ENCODE data around the gene GATA6.

GATA6 gene

DNA sequence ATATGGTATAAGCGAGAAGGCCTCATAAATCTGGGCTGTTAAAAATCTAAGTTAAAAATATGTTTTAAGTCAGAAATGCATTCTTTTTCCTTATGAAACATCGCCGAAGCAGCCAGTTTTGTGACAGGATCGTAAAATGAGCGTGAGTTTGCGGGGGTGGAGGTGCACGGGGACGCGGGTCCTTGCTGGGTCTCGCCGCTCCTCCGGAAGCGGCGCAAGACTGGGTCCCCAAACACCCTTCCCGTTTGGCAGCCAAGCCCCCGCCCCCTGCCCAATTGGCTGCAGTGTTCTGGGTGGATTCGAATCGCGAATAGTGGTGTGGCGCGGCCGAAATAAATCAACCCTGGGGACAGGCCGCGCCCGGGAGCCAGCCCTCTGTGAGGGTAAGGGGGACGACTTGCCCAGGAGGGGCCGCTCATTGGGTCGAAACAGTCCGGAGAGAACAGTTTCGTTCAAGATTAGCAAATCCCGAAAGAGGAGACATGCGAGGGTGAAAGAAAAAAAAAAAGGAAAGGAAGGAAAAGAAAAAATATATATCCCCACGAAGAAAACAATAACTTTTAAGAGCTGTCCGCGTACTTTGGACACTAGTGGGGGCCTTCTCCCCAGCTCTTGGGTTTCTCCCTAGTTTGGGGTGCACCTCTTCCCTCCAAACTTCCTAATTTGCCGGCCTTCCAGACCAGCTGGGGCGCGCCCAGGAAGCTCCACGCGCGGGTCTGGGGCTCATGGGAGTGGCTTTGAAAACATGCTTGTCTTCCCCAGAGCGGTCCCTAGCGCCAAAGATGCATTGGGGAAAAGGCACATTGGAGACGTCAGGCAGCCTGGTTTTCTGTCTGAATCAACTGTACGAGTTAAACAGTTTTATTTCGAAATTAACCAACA, 3.1 kb upstream of the GATA6 start:
- no peak for DNase-seq

GRCh38 chr18:22167091-22167470, 2.3 kb upstream of the GATA6 start:
- no peak for DNase-seq

GRCh38 chr18:22167471-22168241, 1.7 kb upstream of the GATA6 start:
- DNase-seq, result no peak

GRCh38 chr18:22168360-22168921, 948 bp upstream of the GATA6 start:
- no peak for DNase-seq

- DNase-seq, result no peak
Observed at GRCh38 chr18:22169889-22170420, 566 bp downstream of the GATA6 start.

DNA sequence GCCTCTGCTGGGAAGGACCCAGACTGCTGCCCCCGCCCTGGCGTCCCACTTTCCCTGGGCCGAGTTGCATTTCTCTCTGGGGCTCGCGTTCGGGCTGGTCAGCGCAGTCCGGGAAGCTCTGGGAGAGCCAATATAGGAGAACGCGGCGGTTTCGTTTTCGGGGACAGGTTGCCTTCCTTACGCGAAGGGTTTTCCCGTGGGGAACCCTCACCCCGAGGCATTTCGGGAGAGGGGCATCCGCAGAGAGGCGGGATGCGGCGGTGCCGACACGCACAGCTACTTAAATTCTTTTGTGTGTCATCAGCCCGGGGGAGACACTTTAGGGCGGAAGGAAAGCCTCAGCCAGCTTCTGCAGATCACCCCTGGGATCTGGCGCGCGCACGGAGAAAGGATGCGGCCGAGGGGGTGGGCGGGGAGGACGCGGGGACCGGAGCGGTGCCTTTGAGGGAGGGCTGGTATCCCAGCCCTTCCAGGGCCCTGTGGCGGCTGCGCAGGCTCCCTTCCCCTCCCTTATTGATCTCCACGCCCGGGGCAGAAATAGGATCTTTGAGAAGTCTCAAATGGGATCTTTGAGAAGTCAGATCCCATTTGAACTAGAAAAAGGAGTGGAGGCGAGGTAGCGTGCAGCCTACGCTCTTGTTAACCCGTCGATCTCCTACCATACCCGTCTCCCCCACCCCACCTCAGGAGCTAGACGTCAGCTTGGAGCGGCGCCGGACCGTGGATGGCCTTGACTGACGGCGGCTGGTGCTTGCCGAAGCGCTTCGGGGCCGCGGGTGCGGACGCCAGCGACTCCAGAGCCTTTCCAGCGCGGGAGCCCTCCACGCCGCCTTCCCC, 1.2 kb downstream of the GATA6 start:
- DNase-seq, result no peak

- DNase-seq, result no peak
Observed at GRCh38 chr18:22171258-22172119, 2.1 kb downstream of the GATA6 start.

- no peak for DNase-seq
Observed at GRCh38 chr18:22172120-22172582, 2.8 kb downstream of the GATA6 start.

- no peak for DNase-seq
Observed at GRCh38 chr18:22172594-22173049, 3.2 kb downstream of the GATA6 start.

DNA sequence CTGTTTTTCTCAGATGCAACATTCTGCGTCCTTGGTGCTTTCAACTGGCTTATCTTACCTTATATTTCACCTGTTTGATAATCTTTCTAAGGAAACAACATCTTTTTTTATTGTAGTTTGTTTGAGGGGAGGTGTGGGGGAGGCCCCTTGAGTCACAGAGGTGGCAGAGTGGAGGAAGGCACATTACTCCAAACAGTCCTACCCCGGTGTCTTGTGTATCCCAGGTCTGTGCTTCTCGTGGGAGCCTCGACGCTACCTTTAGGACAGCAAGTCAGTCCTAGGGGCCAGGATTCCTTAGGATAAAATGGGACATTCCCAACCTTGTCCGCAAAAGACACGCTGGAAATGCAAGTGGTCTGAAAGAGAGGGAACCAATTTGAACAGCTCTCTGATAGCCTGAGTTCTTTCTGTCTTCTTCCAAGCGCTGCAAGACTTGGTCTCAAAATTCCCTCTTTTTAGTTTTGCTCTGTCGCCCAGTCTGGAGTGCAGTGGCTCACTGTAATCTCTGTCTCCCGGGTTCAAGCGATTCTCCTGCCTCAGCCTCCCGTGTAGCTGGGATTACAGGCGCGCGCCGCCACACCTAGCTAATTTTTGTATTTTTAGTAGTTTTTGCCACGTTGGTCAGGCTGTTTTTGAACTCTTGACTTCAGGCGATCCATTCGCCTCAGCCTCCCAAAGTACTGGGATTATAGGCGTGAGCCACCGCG, 4.0 kb downstream of the GATA6 start:
- DNase-seq, result no peak

- DNase-seq, result no peak
Observed at GRCh38 chr18:22173928-22174301, 4.5 kb downstream of the GATA6 start.

DNA sequence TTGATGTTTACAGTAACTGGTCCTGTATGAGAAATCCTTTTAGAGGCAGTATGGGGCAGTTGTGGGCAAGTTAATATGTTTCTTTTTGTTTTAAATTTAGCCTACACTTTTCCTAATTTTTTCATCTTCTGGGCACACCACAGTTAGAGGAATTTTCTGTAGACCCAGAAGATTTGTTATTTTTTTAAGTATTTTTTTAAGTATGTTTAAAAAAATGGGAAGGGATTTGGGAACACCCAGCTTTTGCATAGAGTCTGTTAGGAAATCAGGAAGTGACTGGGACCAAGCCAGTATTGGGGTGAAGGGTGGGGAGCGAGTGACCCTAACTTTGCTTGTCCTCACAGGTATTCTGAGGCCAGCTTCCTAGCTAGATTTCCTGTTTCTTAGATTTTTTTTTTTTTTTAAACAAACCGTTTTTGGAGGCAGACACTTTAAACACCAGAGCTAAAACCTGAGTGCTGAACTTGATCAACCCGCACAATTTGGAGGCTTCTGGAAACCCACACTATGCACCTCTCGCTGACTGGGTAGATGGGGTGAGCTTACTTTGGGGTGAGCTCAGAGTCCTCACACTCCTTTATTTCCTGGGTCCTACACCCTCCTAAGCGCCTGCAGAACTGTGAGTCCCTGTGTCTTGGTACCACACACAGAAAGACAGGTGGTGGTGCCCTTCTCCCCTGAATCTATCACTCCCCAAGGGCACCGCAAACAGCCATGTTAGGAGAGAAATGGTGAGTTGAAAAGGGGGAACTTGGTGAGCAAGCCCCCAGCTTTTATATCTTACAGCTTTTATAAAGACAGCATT, 5.2 kb downstream of the GATA6 start:
- no peak for DNase-seq

DNA sequence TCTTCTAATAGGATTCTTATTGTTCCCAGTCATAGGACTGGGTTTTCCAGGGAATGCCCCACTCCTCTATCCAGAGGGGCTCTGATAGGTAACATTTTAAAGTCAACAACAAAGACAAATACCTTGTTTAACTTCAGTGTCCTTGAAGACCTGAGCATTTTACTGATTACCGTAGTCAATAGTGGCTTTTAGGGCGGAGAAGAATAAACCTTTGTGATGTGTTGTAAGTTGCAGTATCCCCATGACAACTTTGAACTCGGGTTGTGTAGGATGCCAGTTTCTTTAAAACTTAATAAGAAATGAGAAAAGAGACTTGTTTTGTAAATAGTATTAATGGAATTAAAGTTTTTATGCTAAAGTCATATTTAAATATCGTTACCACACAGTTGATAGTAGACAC, 6.0 kb downstream of the GATA6 start:
- DNase-seq, result no peak

DNA sequence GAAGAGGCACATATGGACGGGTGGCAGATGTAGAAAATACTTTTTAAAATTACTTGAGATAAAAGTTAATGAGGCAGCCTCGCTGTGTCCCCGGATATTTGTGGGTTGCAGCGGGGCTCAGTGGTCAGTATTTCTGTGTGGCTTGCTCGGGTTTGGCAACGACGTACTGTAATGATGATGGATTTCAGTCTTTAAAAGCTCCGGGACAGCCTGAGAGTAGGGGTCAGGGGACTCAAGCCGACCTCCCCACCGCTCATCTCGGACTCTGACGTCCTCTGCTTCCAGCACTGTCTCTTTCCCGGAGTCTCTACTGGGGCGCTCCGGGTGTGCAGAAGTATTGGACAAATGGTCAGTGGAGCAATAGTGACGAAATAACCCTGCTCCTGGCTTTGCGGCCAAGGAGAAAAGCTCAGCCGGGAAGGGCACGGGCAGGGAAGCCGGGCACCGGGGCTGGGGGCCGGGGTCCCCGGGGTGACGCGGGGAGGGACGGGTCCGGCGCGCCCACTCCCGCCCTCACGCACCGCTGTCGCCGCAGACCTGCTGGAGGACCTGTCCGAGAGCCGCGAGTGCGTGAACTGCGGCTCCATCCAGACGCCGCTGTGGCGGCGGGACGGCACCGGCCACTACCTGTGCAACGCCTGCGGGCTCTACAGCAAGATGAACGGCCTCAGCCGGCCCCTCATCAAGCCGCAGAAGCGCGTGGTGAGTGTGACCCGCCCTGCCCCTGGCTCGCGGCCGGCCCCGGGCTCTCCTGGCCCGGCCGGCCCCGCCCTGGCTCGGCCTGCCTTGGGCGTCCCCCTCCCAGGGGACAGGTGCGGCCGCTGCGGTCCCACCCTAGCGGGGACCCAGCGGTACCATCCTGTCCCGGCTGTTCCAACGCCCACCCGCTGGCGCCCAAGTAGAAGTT, 7.3 kb downstream of the GATA6 start:
- no peak for DNase-seq

DNA sequence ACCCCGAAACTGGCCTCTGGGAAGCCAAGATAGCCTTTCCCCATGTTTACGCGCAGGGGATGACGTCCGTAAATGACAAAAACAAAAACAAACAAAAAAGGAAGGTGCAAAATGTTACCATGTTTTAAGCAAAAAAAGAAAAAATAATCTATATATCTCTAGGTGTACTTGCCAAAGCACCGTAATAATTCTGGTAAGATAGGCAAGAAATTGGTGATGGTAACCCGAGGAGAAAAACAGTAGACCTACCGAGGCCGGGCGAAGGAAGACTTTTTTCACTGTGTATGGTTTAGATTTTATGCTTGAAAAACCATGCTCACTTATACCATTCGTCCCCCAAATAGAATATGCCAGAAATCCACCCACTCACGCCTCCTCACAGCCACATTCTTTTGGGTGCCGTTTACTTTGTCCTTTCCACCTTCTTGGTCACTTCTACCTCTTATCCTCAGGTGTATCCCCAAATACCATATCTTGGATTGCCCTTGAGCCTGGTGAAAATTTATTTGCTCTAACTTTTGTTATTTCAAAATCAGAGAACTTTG, 8.0 kb downstream of the GATA6 start:
- DNase-seq, result no peak

DNA sequence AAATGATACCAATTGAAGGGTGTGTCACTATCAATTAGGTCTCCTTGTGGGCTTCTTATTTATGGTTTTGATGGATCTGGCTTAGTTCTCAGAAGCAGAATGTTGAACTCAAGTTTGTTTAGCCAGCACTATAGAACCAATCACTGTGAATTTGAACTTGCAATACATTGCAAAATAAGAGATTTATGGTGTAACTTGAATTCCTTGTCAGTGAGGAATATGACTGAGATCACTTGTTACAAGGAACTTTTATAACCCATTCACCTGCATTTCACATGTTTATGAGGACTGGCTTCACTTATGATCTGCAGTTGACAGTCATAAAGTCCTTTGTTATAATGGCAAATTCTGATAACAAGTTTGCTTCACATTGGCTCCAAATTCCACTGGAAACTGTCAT, 9.8 kb downstream of the GATA6 start:
- no peak for DNase-seq

GRCh38 chr18:22179631-22180030, 10.2 kb downstream of the GATA6 start:
- DNase-seq, result no peak

Measured in amygdala (tissue), 56 donors.